ENCODE data around the gene KLHL1. TPM values are rescaled to one million over a fixed set of nuclear protein-coding genes. Genes with fewer than 3 reads are reported as not detected.

Gene KLHL1
- total RNA-seq, 4 donors from 2014 or later, result not detected

DNA sequence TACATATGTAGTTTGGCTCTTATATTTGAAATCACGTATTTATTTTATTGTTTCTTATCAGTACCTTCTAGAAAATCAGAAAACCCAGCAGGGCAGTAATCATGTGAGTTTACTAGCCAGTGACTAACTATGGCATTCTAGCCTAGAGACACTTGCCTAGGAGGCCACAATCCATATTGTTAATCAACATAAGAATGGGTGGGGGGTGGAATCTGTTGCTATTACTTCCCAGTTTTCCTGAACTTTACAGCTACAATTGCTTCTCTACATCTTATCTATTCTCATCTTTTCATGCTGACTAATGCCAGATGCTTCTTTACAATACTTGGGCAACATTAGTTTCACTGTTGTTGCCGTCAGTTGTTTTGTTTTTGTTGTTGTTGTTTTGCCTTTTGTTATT is 19.3 kb downstream of the KLHL1 start:
- intact Hi-C loops (cut with DNase I), result no loop called here
- Histone ChIP-seq H3K4me3 (no peak overlapping the region), H3K36me3 (no peaks in the 10 kb centered on the region), H3K27me3 (no peaks in the 10 kb centered on the region), H3K4me1 (no peaks in the 10 kb centered on the region), H3K9me3 (no peaks in the 10 kb centered on the region), H3K27ac (no peak overlapping the region)
- TF ChIP-seq, protein P1, sequence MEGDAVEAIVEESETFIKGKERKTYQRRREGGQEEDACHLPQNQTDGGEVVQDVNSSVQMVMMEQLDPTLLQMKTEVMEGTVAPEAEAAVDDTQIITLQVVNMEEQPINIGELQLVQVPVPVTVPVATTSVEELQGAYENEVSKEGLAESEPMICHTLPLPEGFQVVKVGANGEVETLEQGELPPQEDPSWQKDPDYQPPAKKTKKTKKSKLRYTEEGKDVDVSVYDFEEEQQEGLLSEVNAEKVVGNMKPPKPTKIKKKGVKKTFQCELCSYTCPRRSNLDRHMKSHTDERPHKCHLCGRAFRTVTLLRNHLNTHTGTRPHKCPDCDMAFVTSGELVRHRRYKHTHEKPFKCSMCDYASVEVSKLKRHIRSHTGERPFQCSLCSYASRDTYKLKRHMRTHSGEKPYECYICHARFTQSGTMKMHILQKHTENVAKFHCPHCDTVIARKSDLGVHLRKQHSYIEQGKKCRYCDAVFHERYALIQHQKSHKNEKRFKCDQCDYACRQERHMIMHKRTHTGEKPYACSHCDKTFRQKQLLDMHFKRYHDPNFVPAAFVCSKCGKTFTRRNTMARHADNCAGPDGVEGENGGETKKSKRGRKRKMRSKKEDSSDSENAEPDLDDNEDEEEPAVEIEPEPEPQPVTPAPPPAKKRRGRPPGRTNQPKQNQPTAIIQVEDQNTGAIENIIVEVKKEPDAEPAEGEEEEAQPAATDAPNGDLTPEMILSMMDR (IDR thresholded peaks at IDR 0.05), result no peak
- no peak for TF ChIP-seq POLR2A (IDR thresholded peaks at IDR 0.05)
- 69 to 82% methylated on average over 2 of the region's 2 CpGs for WGBS, 2 donors
- DNase-seq, result no peak

DNA sequence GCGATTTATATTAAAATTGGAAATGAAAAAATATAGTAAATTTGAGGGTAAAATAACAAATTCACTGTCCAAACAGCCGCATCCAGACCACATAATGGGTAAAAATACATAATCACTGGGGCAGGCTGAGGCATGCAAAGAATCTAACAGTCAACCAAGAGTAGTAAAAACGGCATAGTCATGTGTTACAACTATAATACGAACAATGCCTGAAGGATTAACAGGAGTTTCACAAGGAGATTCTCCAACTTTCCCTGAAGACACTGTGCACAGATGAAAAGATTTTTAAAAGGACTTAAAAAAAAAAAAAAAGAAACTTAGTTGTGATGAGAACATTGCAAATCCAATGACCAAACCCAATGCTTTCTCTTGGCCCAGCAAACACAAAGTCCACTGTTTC is 21.0 kb downstream of the KLHL1 start:
- no peak overlapping the region for H3K4me3 ChIP-seq
- H3K27me3 ChIP-seq, result no peaks in the 10 kb centered on the region
- no peaks in the 10 kb centered on the region for H3K4me1 ChIP-seq
- DNase-seq, result no peak
- no peaks in the 10 kb centered on the region for H3K36me3 ChIP-seq
- WGBS, 2 donors, result 32 to 53% methylated on average over 4 of the region's 4 CpGs
- intact Hi-C loops (cut with DNase I), result no loop called here
- TF ChIP-seq, protein P1 (IDR thresholded peaks at IDR 0.05), result no peak
- TF ChIP-seq POLR2A (IDR thresholded peaks at IDR 0.05), result no peak
- no peak overlapping the region for H3K27ac ChIP-seq
- no peaks in the 10 kb centered on the region for H3K9me3 ChIP-seq

DNA sequence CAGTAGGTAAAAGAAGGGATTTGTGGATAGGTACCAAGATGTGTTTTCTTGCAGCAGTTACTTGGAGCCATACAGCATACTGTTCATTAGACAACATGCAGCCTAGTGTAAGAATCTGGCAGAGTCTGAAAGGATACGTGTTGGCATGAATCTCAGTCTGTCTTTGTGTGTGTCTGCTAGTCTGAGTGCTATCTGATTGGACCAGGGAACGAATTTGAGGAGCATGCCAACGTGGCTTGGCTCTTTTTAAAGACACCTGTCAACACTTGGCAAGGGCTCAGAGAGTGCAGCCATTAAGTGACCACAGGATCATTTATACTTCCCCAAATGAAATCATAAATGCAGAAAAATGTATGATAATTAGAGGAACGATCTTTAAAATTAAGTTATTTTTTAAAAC is 28.2 kb downstream of the KLHL1 start:
- no peaks in the 10 kb centered on the region for H3K36me3 ChIP-seq
- 30 to 36% methylated on average over 4 of the region's 4 CpGs for WGBS, 2 donors
- DNase-seq, result no peak
- TF ChIP-seq, protein P1 (IDR thresholded peaks at IDR 0.05), result no peak
- TF ChIP-seq POLR2A (IDR thresholded peaks at IDR 0.05), result no peak
- no peak overlapping the region for H3K27ac ChIP-seq
- no peak overlapping the region for H3K4me3 ChIP-seq
- intact Hi-C loops (cut with DNase I), result no loop called here
- H3K9me3 ChIP-seq, result no peaks in the 10 kb centered on the region
- no peaks in the 10 kb centered on the region for H3K27me3 ChIP-seq
- no peaks in the 10 kb centered on the region for H3K4me1 ChIP-seq

DNA sequence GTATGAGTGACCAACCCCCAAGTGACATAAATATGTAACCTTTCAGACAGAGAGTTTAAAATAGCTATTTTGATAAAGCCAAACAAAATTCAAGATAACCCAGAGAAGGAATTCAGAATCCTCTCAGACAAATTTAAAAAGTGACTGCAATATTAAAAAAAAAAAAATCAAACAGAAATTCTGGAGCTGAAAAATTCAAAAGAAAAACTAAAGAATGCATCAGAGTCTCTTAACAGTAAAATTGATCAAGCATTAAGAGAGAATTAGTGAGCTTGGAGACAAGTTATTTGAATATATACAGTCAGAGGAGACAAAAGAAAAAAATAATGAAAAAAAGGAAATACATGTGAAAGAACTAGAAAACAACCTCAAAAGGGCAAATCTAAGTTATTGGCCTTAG is 53.7 kb downstream of the KLHL1 start:
- no peaks in the 10 kb centered on the region for H3K4me1 ChIP-seq
- no peak for DNase-seq
- no peak overlapping the region for H3K27ac ChIP-seq
- TF ChIP-seq, protein P1 (IDR thresholded peaks at IDR 0.05), result no peak
- no peak for TF ChIP-seq POLR2A (IDR thresholded peaks at IDR 0.05)
- H3K4me3 ChIP-seq, result no peak overlapping the region
- intact Hi-C loops (cut with DNase I), result no loop called here
- H3K27me3 ChIP-seq, result no peaks in the 10 kb centered on the region
- H3K9me3 ChIP-seq, result peaks cover 0 to 4% (median 0%) of the 10 kb centered on the region in 3 donors
- no peaks in the 10 kb centered on the region for H3K36me3 ChIP-seq

DNA sequence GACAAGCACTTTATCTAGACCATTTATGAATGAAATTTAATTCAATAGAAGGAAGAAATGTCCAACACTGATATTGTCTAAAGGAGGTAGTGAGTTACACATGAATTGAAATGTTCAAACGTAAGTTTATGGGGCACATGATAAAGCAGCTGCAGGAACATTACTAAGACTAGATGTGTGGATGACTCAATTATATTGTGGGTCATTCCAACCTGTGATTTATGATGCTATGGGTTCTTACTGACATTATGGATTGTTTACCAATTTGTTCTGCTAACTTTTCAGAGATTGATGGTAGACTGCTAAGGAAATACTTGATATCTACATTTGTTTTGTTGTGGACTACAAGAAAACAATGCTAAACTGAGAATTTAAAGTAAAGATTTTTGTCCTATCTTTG is 56.7 kb downstream of the KLHL1 start:
- Histone ChIP-seq H3K36me3 (no peaks in the 10 kb centered on the region), H3K4me1 (no peaks in the 10 kb centered on the region), H3K4me3 (no peak overlapping the region), H3K9me3 (peaks cover 0 to 4% (median 0%) of the 10 kb centered on the region in 3 donors), H3K27me3 (no peaks in the 10 kb centered on the region), H3K27ac (no peak overlapping the region)
- DNase-seq, result no peak
- TF ChIP-seq, protein P1 (IDR thresholded peaks at IDR 0.05), result no peak
- TF ChIP-seq POLR2A (IDR thresholded peaks at IDR 0.05), result no peak
- 44 to 50% methylated on average over 1 of the region's 1 CpG for WGBS, 2 donors
- intact Hi-C loops (cut with DNase I), result no loop called here
